NCI-H460 (cell line): Measurements from ENCODE around the gene PLA2G12A. TPM values are rescaled to one million over a fixed set of nuclear protein-coding genes. Genes with fewer than 3 reads are reported as not detected.
"Not testable (repeated sequence)": the region's sequence is repeated elsewhere in the genome, so short reads cannot be mapped to it uniquely, and the experiment has no call there.

ENCODE experiments used
- DNase-seq: peaks from one replicate; pipeline ENCODE4 v3.0.0-alpha.2; 2016; ENCODE audit warnings: low read depth; ENCODE audit errors: extremely low read depth
- small RNA-seq, 2 experiments: library from RNA; depleted of rRNA; stranded (forward); fragments of <200 nt; gene quantifications; one replicate each; pipeline ENCODE3, GENCODE V24; 2014
- total RNA-seq: library from RNA; depleted of rRNA; stranded (reverse); fragments of >200 nt; shearing (Covaris generic); gene quantifications from 2 replicates; pipeline ENCODE4 v1.2.3, GENCODE V29; 2014; rRNA removed

The PLA2G12A gene
- total RNA-seq, 1 experiment from 2014 or later = 12.9 TPM

GRCh38 chr4:109682875-109683274, 47.0 kb downstream of the PLA2G12A start:
- DNase-seq = no peak

GRCh38 chr4:109678925-109679324, 50.9 kb downstream of the PLA2G12A start:
- not testable (repeated sequence) for DNase-seq

- DNase-seq = not testable (repeated sequence)
These were observed 51.4 kb downstream of the PLA2G12A start for GRCh38 chr4:109678472-109678871.

GRCh38 chr4:109676886-109677285, 53.0 kb downstream of the PLA2G12A start:
- DNase-seq = no peak

- DNase-seq = no peak
These were observed 54.0 kb downstream of the PLA2G12A start for GRCh38 chr4:109675843-109676242.

GRCh38 chr4:109675181-109675580, 54.7 kb downstream of the PLA2G12A start:
- no peak for DNase-seq

- DNase-seq = no peak
These were observed 56.6 kb downstream of the PLA2G12A start for GRCh38 chr4:109673303-109673702.

- no peak for DNase-seq
These were observed 57.5 kb downstream of the PLA2G12A start for GRCh38 chr4:109672169-109672930.

- no peak for DNase-seq
These were observed 58.5 kb downstream of the PLA2G12A start for GRCh38 chr4:109671350-109671749.

GRCh38 chr4:109665783-109666485, 63.9 kb downstream of the PLA2G12A start:
- DNase-seq = no peak

GRCh38 chr4:109662771-109663170, 67.1 kb downstream of the PLA2G12A start:
- DNase-seq = no peak

- no peak for DNase-seq
These were observed 67.8 kb downstream of the PLA2G12A start for GRCh38 chr4:109662116-109662515.

Small RNA genes within 50 kb of the gene (small RNA-seq; reads per million reads assigned to genes)
- 0 to 0.18 reads per million in 2 experiments for gene HIGD1AP14

Other genes starting within 250 kb of the PLA2G12A start
- gene MCUB, start 169.8 kb downstream of the PLA2G12A start, total RNA-seq = 11.9 and 14.3 TPM in 2 replicates
- 16.6 and 26.3 TPM in 2 replicates for gene CASP6, start 26.6 kb downstream of the PLA2G12A start, total RNA-seq
- not detected in 2 replicates for gene CFI, start 71.9 kb upstream of the PLA2G12A start, total RNA-seq
- 16.7 and 21.2 TPM in 2 replicates for gene GAR1, start 85.7 kb upstream of the PLA2G12A start, total RNA-seq
- gene RRH, start 97.9 kb upstream of the PLA2G12A start, total RNA-seq = not detected in 2 replicates
- not detected in 2 replicates for gene LRIT3, start 118.0 kb upstream of the PLA2G12A start, total RNA-seq
- gene EGF, start 182.8 kb upstream of the PLA2G12A start, total RNA-seq = 13.6 and 15.6 TPM in 2 replicates